ENCODE results near the gene FSTL4.
"Not testable (repeated sequence)": the region's sequence is repeated elsewhere in the genome, so short reads cannot be mapped to it uniquely, and the experiment has no call there.

The FSTL4 gene

DNA sequence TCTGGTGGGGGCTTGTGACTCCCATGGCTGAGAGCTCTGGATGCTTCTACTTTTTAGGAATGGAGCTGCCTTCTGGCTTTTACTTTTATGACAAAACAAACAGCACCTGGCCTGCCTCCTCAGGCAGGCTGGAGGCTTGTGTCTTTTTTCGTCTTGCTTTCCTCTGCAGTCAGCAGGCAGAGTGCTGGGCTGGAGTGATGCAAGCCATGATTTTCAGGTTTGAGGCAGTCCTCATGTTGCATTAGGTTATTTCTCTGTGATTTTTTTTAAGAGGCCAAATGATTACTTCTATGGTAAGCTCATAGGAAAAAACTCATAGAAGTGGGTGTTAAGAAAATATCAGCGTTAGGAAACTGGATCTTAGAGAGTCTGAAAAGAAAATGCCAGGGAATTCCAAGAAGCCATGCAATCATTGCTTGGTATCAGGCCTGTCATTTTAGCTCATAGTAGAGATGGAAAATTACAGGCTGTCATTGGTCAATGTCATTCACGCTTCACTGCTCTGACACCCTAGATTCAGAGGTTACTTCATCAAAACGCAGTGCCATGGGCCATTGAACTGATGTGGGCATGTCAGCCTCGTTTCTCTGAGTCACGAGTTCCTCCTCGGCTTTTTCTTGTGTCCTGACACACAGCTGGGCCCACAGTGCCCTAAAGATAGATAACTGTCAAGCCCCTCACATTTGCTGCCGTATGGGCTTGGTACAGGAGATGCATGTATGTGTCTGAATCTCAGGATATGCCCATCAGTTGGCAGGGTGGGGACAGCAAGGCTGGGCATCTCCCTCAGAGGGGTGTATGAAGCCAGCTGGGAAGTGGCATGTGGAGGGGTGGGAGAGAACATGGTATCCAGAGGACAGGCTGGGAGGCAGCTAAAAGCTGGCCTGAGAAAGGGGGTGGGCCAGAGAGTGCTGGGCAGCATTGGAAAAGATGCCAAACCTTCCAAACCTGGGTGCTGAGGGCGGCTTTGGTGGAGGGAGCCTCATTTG, 408.7 kb downstream of the FSTL4 start:
- no peak for DNase-seq

- no peak for DNase-seq
Measured at GRCh38 chr5:133202066-133202665, 410.2 kb downstream of the FSTL4 start.

DNA sequence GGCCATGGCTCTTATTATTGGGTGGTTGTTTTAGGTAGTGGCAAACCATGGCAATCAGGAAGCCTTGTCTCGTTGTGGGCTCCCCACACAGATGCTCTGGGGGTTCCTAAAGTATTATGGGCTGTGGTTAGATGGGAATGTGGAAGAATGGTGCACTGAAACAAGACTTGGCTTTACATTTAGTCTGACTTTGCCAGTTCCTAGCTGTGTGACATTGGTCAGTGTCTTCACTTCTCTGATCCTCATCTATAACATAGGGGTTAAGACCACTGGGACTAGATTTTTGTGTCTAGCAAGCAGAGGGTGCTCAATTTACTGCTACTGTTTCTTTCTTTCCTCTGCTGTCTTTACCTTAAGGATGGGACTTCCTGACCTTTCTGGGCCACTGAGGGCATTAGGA, 411.0 kb downstream of the FSTL4 start:
- DNase-seq: no peak

DNA sequence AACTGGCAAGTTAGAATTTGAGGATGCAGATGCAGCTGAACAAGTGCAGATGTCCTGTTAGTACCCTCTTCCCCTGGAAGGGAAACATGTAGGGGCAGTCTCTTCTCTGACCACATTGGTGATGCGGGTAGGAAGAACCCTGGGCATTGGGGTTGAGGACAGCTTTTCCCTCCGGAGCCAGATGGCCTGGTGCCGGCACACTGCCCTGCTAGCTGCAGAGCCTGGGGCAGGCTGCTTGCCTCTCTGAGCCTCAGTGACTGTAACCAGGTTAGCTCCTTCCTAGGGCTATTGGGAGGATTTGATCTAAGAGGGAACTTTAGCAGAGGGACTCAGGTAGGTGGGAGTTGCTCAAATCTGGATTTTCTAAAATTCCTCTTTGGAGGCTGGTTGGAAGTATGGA, 412.1 kb downstream of the FSTL4 start:
- DNase-seq: no peak

- DNase-seq: no peak
Measured at GRCh38 chr5:133199417-133200178, 412.7 kb downstream of the FSTL4 start.

GRCh38 chr5:133198511-133198910, 413.8 kb downstream of the FSTL4 start:
- no peak for DNase-seq

GRCh38 chr5:133196441-133197085, 415.8 kb downstream of the FSTL4 start:
- no peak for DNase-seq

- DNase-seq: no peak
Measured at GRCh38 chr5:133195250-133195649, 417.1 kb downstream of the FSTL4 start.

DNA sequence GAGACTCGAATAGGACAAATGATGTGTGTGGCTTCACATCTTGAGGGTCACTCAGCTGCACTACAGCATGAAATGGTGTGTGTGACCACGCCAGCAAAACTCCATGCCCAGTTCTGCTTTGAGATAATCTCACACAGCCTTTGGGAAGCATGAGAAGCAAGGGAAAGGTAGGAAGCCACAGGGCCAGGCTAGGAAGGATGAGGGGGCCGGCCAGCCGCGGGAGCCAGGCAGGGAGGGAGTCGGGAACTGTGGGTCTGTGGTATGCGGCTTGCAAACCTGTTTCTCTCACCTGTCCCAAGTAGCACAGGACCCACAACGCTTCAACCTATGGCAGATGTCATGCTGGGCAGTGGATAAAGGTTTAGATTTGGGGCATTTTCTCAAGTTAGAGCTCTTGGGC, 418.5 kb downstream of the FSTL4 start:
- DNase-seq: no peak

DNA sequence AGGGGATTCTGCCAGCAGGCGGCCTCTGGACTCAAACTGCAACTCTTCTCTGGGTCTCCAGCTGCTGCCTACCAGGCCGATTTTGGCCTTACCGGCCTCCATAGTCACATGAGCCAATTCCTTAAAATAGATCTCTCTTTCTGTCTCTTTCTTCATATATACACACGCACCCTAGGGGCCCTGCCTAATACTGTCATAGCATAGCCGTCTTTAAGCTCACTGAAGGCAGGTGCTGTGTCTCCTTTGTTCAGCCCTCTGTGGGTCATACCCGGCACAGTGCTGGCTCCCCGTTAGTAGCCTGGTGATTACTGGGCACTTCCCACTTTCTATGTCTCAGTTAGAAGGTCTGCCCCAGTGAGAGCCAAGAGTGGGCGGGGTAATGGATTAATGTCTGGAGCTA, 419.6 kb downstream of the FSTL4 start:
- no peak for DNase-seq

GRCh38 chr5:133189881-133190280, 422.5 kb downstream of the FSTL4 start:
- no peak for DNase-seq

DNA sequence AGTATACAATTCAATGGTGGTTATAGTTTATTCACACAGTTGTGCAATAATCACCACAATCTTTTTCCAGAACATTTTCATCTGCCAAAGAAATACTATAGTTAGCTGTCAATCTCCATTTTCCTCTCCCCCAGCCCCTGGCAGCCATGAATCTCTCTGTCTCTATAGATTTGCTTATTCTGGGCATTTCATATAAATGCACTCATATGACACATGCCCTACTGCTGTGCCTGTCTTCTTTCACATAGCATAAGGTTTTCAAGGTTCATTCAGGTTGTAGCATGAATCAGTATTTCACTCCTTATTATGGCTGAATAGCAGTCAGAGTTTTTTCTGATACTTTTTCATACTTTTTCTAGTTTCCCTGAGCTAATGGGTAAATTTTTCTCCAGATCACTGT, 432.9 kb downstream of the FSTL4 start:
- no peak for DNase-seq

- DNase-seq: not testable (repeated sequence)
Measured at GRCh38 chr5:133170756-133171387, 441.5 kb downstream of the FSTL4 start.

DNA sequence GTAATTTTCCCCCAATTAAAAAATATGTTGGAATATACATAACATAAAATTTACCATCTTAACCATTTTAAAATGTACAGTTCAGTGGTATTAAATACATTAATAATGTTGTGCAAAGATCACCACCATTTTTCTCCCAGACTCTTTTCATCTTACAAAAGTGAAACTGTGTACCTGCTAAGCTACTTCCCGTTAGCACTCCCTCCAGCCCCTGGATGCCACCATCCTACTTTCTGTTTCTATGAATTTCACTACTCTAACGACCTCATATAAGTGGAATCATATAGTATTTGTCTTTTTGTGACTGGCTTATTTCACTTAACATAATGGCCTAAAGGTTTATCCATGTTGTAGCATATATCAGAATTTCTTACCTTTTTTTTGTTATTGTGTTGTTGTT, 447.6 kb downstream of the FSTL4 start:
- no peak for DNase-seq

DNA sequence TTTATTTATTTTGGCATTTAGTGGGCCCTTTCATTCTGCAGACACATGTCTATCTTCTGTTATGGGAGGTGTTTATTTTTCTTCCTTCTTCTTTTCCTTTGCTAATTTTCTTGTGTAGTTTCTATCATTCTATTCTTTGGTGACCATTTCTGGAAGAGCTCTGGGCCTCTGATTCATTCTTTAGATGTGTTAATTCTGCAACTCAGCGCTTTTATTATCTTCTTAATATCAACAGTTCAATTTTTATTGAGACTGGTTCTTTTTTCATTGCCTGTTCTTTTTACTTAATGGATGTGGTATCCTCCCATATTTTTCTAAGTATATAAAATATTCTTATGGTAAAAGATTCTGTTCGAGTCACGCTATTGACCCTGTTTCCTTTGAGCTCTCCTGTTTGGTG, 448.5 kb downstream of the FSTL4 start:
- DNase-seq: no peak

DNA sequence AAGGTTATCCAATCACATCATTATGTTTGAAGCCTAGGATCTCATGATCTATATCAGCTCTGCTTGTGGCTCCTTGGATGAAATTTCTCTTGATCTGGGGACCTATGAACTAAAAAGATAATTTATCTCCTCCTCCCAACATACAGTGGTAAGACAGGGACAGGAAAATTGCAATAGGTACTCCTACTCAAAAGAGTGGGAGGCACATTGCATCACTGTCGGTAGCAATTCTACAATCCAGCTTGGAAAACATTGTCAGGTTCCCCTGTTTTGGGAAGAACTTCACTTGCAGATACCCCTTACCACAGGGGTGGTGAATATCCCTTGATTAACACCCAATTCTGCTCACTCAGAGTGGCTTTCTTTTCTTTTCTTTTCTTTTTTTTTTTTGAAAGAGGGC, 452.8 kb downstream of the FSTL4 start:
- DNase-seq: no peak

DNA sequence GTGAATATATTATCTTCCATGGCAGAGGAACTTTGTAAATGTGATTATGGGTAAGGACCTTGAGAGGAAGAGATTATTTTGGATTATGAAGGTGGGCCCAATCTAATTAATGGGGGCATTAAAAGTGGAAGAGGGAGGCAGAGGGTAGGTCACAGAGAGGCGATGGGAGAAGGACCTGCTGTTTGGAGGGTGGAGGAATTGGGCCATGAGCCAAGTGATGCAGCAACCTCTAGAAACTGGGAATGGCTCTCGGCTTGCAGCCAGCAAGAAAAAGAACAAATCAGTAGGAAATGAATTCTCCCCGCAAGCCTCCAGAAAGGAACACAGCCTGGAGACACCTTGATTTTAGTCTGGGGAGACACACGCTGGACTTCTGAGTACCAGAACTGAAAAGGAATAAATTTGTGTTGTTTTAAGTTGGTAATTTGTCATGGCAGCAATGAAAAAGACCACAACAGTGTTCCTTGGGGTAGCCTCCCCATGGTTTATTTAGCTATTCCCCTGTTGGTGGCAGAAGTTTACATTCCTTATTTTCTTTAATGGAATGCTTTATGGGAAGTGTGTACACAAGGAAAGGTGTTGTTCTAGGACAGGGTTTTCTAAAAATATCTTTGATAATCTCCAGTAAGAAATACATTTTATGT, 456.9 kb downstream of the FSTL4 start:
- no peak for DNase-seq

GRCh38 chr5:133154274-133155075, 457.9 kb downstream of the FSTL4 start:
- DNase-seq: no peak

GRCh38 chr5:133150909-133151544, 461.3 kb downstream of the FSTL4 start:
- no peak for DNase-seq

- DNase-seq: no peak
Measured at GRCh38 chr5:133149345-133149744, 463.0 kb downstream of the FSTL4 start.

Data from activated gamma-delta T cell (primary cell).